HG02623 (cell line): ENCODE results near the gene GLG1.
"Not testable (repeated sequence)": the region's sequence is repeated elsewhere in the genome, so short reads cannot be mapped to it uniquely, and the experiment has no call there.

Experiments
- ATAC-seq: cut with Tn5 transposase; IDR thresholded peaks from one replicate; pipeline ENCODE4 v1.9.1; 2021; ENCODE audit warnings: moderate library complexity; ENCODE audit not compliant: unreplicated experiment

The GLG1 gene

GRCh38 chr16:74412775-74413390 is 194.0 kb downstream of the GLG1 start:
- ATAC-seq = not testable (repeated sequence)

GRCh38 chr16:74412138-74412774 is 194.7 kb downstream of the GLG1 start:
- not testable (repeated sequence) for ATAC-seq

GRCh38 chr16:74410981-74411380 is 195.9 kb downstream of the GLG1 start:
- ATAC-seq = not testable (repeated sequence)

- not testable (repeated sequence) for ATAC-seq
Measured at GRCh38 chr16:74410057-74410957, 196.6 kb downstream of the GLG1 start.

DNA sequence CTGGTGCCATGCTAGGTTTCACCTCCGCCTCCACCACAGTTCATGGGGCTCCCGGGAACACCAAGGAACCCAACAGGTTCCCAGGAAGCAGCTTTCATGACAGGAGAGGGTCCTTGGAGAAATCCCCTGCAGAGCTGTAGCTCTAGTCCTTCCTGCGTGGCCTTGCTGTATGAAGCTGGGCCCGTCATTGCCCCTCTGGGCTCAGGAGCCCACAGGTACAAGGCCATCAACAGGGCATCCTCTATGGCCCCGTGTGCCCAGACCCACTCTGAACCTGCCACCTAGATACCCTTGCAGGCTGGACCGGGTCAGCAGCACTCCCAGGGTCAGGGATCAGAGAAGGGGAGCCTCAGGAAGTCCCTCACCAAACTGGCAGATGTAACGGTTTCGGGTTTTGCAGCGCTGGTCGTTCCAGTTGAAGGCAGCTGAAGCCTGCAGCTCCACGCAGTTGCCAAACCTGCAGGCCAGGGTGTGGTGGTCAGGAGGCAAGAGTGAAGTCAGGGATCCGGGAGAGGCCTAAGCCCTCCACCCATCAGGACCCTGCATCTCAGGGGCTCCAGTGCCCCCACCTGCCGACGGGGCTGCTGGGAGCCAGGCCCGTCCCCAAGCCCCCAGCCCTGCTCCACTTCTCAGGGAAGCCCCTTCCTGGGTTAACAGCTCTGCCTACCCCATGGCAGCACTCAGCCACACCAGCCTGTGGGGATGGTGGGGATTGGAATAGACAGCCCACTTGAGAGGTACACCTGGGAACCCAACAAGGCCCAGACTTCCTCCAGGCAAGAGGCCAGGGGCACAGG is 197.5 kb downstream of the GLG1 start:
- ATAC-seq = not testable (repeated sequence)

GRCh38 chr16:74407362-74407705 is 199.6 kb downstream of the GLG1 start:
- ATAC-seq = not testable (repeated sequence)

- not testable (repeated sequence) for ATAC-seq
Measured at GRCh38 chr16:74406600-74407361, 200.1 kb downstream of the GLG1 start.

- ATAC-seq = not testable (repeated sequence)
Measured at GRCh38 chr16:74404148-74404933, 202.6 kb downstream of the GLG1 start.

DNA sequence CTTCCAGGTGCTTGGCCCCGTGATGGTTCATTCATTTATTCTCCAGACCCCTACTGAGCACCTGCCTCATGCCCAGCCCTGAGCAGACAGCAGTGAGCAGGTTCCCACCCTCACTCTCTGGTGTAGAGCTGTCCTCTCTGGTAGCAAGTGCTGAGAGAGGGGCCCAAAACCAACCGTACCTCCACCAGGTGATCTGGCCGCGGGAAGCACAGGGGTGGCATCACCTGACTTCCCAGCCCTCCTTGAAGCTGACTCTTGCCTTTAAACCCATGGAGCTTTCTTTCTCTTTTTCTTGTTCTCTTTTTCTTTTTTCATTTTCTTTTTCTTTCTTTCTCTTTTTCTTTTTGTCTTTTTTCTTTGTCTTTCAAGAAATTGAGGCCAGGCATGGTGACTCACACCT is 206.7 kb downstream of the GLG1 start:
- not testable (repeated sequence) for ATAC-seq

- not testable (repeated sequence) for ATAC-seq
Measured at GRCh38 chr16:74398212-74398895, 208.6 kb downstream of the GLG1 start.
